ENCODE data around the gene ZBTB40.

ZBTB40 gene

GRCh38 chr1:22428672-22429071 lies 23.0 kb upstream of the ZBTB40 start:
- DNase-seq = no peak

GRCh38 chr1:22431965-22432364 lies 19.7 kb upstream of the ZBTB40 start:
- no peak for DNase-seq

GRCh38 chr1:22434717-22435116 lies 16.9 kb upstream of the ZBTB40 start:
- no peak for DNase-seq

- DNase-seq = no peak
Observed at GRCh38 chr1:22436948-22437347, 14.7 kb upstream of the ZBTB40 start.

- no peak for DNase-seq
Observed at GRCh38 chr1:22437573-22437972, 14.1 kb upstream of the ZBTB40 start.

GRCh38 chr1:22440582-22440981 lies 11.1 kb upstream of the ZBTB40 start:
- DNase-seq = no peak

- DNase-seq = no peak
Observed at GRCh38 chr1:22442212-22442894, 9.3 kb upstream of the ZBTB40 start.

- no peak for DNase-seq
Observed at GRCh38 chr1:22443332-22443731, 8.3 kb upstream of the ZBTB40 start.

GRCh38 chr1:22444856-22445255 lies 6.8 kb upstream of the ZBTB40 start:
- DNase-seq = no peak

GRCh38 chr1:22447621-22448111 lies 4.0 kb upstream of the ZBTB40 start:
- no peak for DNase-seq

- DNase-seq = no peak
Observed at GRCh38 chr1:22449636-22450035, 2.0 kb upstream of the ZBTB40 start.

GRCh38 chr1:22450351-22451021 lies 1.2 kb upstream of the ZBTB40 start:
- no peak for DNase-seq

- DNase-seq = peak in 1 of 2 experiments; percentile 17
Observed at GRCh38 chr1:22452481-22452957, 868 bp downstream of the ZBTB40 start.

GRCh38 chr1:22453181-22453580 lies 1.5 kb downstream of the ZBTB40 start:
- no peak for DNase-seq

GRCh38 chr1:22454476-22455056 lies 2.9 kb downstream of the ZBTB40 start:
- no peak for DNase-seq

GRCh38 chr1:22457345-22457744 lies 5.7 kb downstream of the ZBTB40 start:
- DNase-seq = no peak

- DNase-seq = no peak
Observed at GRCh38 chr1:22457836-22458235, 6.2 kb downstream of the ZBTB40 start.

GRCh38 chr1:22461100-22461499 lies 9.4 kb downstream of the ZBTB40 start:
- DNase-seq = no peak

- no peak for DNase-seq
Observed at GRCh38 chr1:22461678-22462527, 10.3 kb downstream of the ZBTB40 start.

- DNase-seq = no peak
Observed at GRCh38 chr1:22462928-22463327, 11.3 kb downstream of the ZBTB40 start.

- no peak for DNase-seq
Observed at GRCh38 chr1:22465015-22465565, 13.4 kb downstream of the ZBTB40 start.

GRCh38 chr1:22465671-22466070 lies 14.0 kb downstream of the ZBTB40 start:
- no peak for DNase-seq

- DNase-seq = no peak
Observed at GRCh38 chr1:22470227-22470626, 18.6 kb downstream of the ZBTB40 start.

Measured in activated CD4-positive, alpha-beta T cell treated with anti-CD3 and anti-CD28 coated beads, Interleukin-2, amount 50 U/mL, for 4 hours (primary cell).